ENCODE data around the gene EDNRA. TPM values are rescaled to one million over a fixed set of nuclear protein-coding genes. Genes with fewer than 3 reads are reported as not detected.
"Not testable (repeated sequence)": the region's sequence is repeated elsewhere in the genome, so short reads cannot be mapped to it uniquely, and the experiment has no call there.

Gene EDNRA
- total RNA-seq: not detected
- total RNA-seq: 0 reads per million in 2 donors

GRCh38 chr4:147480891-147481576 lies at the start of gene EDNRA:
Gene EDNRA, plus strand, starts transcription at chr4:147481097. Its CDS starts 4,585 bp downstream, at chr4:147485682.
- no peaks in the 10 kb centered on the region for H3K4me1 Mint-ChIP-seq
- no peak within 1 kb of the TSS for H3K4me3 Mint-ChIP-seq
- no peaks in the 10 kb centered on the region for H3K36me3 Mint-ChIP-seq (ENCODE audit: low read depth)
- H3K9me3 ChIP-seq (ENCODE audit: control insufficient read depth, low read length, poor library complexity, severe bottlenecking): no peaks in the 10 kb centered on the region
- no peak within 1 kb of the TSS for H3K27ac Mint-ChIP-seq
- H3K27me3 Mint-ChIP-seq: peaks cover 32% of the 10 kb centered on the region
- no peak for DNase-seq
- no peak for ATAC-seq

- H3K4me1 Mint-ChIP-seq; DNase-seq; ATAC-seq; H3K27ac Mint-ChIP-seq; H3K9me3 ChIP-seq (ENCODE audit: control insufficient read depth, low read length, poor library complexity, severe bottlenecking); H3K4me3 Mint-ChIP-seq; H3K36me3 Mint-ChIP-seq (ENCODE audit: low read depth); H3K27me3 Mint-ChIP-seq: not testable (repeated sequence)
Observed at GRCh38 chr4:147434370-147434769, 46.5 kb upstream of the EDNRA start.

GRCh38 chr4:147440442-147440841 lies 40.5 kb upstream of the EDNRA start:
- no peak overlapping the region for H3K27ac Mint-ChIP-seq
- ATAC-seq: no peak

GRCh38 chr4:147447786-147448185 lies 33.1 kb upstream of the EDNRA start:
- no peaks in the 10 kb centered on the region for H3K4me1 Mint-ChIP-seq
- no peaks in the 10 kb centered on the region for H3K27me3 Mint-ChIP-seq
- ATAC-seq (no peak), DNase-seq (no peak)
- no peaks in the 10 kb centered on the region for H3K9me3 ChIP-seq (ENCODE audit: control insufficient read depth, low read length, poor library complexity, severe bottlenecking)
- H3K36me3 Mint-ChIP-seq (ENCODE audit: low read depth): no peaks in the 10 kb centered on the region
- H3K4me3 Mint-ChIP-seq: no peak overlapping the region
- H3K27ac Mint-ChIP-seq: no peak overlapping the region

More at GRCh38 chr4:147440442-147440841, 40.5 kb upstream of the EDNRA start:
- H3K4me1 Mint-ChIP-seq: no peaks in the 10 kb centered on the region
- H3K4me3 Mint-ChIP-seq: no peak overlapping the region
- no peaks in the 10 kb centered on the region for H3K27me3 Mint-ChIP-seq
- DNase-seq: no peak
- H3K36me3 Mint-ChIP-seq (ENCODE audit: low read depth): no peaks in the 10 kb centered on the region
- no peaks in the 10 kb centered on the region for H3K9me3 ChIP-seq (ENCODE audit: control insufficient read depth, low read length, poor library complexity, severe bottlenecking)

GRCh38 chr4:147453561-147454141 lies 27.2 kb upstream of the EDNRA start:
- H3K27ac Mint-ChIP-seq: no peak overlapping the region
- ATAC-seq: no peak
- no peak for DNase-seq

GRCh38 chr4:147456706-147457105 lies 24.2 kb upstream of the EDNRA start:
- Mint-ChIP-seq H3K4me1 (no peaks in the 10 kb centered on the region), H3K27ac (no peak overlapping the region), H3K4me3 (no peak overlapping the region), H3K27me3 (no peaks in the 10 kb centered on the region), H3K36me3 (ENCODE audit: low read depth) (no peaks in the 10 kb centered on the region)
- ATAC-seq: no peak
- no peaks in the 10 kb centered on the region for H3K9me3 ChIP-seq (ENCODE audit: control insufficient read depth, low read length, poor library complexity, severe bottlenecking)
- DNase-seq: no peak

More at GRCh38 chr4:147453561-147454141, 27.2 kb upstream of the EDNRA start:
- Mint-ChIP-seq H3K4me1 (no peaks in the 10 kb centered on the region), H3K36me3 (ENCODE audit: low read depth) (no peaks in the 10 kb centered on the region), H3K27me3 (no peaks in the 10 kb centered on the region), H3K4me3 (no peak overlapping the region)
- H3K9me3 ChIP-seq (ENCODE audit: control insufficient read depth, low read length, poor library complexity, severe bottlenecking): no peaks in the 10 kb centered on the region

GRCh38 chr4:147461161-147461560 lies 19.7 kb upstream of the EDNRA start:
- Mint-ChIP-seq H3K27ac (no peak overlapping the region), H3K4me1 (no peaks in the 10 kb centered on the region), H3K4me3 (no peak overlapping the region), H3K36me3 (ENCODE audit: low read depth) (no peaks in the 10 kb centered on the region), H3K27me3 (no peaks in the 10 kb centered on the region)
- H3K9me3 ChIP-seq (ENCODE audit: control insufficient read depth, low read length, poor library complexity, severe bottlenecking): no peaks in the 10 kb centered on the region
- DNase-seq: no peak
- ATAC-seq: no peak

GRCh38 chr4:147463065-147463464 lies 17.8 kb upstream of the EDNRA start:
- no peaks in the 10 kb centered on the region for H3K27me3 Mint-ChIP-seq
- no peaks in the 10 kb centered on the region for H3K36me3 Mint-ChIP-seq (ENCODE audit: low read depth)

GRCh38 chr4:147465461-147465860 lies 15.4 kb upstream of the EDNRA start:
- Mint-ChIP-seq H3K27ac (no peak overlapping the region), H3K27me3 (no peaks in the 10 kb centered on the region), H3K4me3 (no peak overlapping the region), H3K36me3 (ENCODE audit: low read depth) (peaks cover 2% of the 10 kb centered on the region), H3K4me1 (no peaks in the 10 kb centered on the region)
- H3K9me3 ChIP-seq (ENCODE audit: control insufficient read depth, low read length, poor library complexity, severe bottlenecking): no peaks in the 10 kb centered on the region
- ATAC-seq: no peak
- no peak for DNase-seq

More at GRCh38 chr4:147463065-147463464, 17.8 kb upstream of the EDNRA start:
- no peak overlapping the region for H3K27ac Mint-ChIP-seq
- DNase-seq (no peak), ATAC-seq (no peak)
- no peaks in the 10 kb centered on the region for H3K4me1 Mint-ChIP-seq
- H3K4me3 Mint-ChIP-seq: no peak overlapping the region
- H3K9me3 ChIP-seq (ENCODE audit: control insufficient read depth, low read length, poor library complexity, severe bottlenecking): no peaks in the 10 kb centered on the region

GRCh38 chr4:147477439-147477838 lies 3.5 kb upstream of the EDNRA start:
- peaks cover 41% of the 10 kb centered on the region for H3K27me3 Mint-ChIP-seq
- no peaks in the 10 kb centered on the region for H3K36me3 Mint-ChIP-seq (ENCODE audit: low read depth)
- no peak overlapping the region for H3K27ac Mint-ChIP-seq
- no peak overlapping the region for H3K4me3 Mint-ChIP-seq
- no peaks in the 10 kb centered on the region for H3K4me1 Mint-ChIP-seq
- H3K9me3 ChIP-seq (ENCODE audit: control insufficient read depth, low read length, poor library complexity, severe bottlenecking): no peaks in the 10 kb centered on the region
- ATAC-seq (no peak), DNase-seq (no peak)

- Mint-ChIP-seq H3K4me1 (no peaks in the 10 kb centered on the region), H3K36me3 (ENCODE audit: low read depth) (no peaks in the 10 kb centered on the region), H3K27me3 (peaks cover 39% of the 10 kb centered on the region), H3K27ac (no peak overlapping the region), H3K4me3 (no peak overlapping the region)
- H3K9me3 ChIP-seq (ENCODE audit: control insufficient read depth, low read length, poor library complexity, severe bottlenecking): no peaks in the 10 kb centered on the region
- ATAC-seq (no peak), DNase-seq (no peak)
Observed at GRCh38 chr4:147479376-147479775, 1.5 kb upstream of the EDNRA start.

- Mint-ChIP-seq H3K36me3 (ENCODE audit: low read depth) (no peaks in the 10 kb centered on the region), H3K4me3 (no peak overlapping the region), H3K4me1 (no peaks in the 10 kb centered on the region), H3K27ac (no peak overlapping the region), H3K27me3 (peaks cover 39% of the 10 kb centered on the region)
- H3K9me3 ChIP-seq (ENCODE audit: control insufficient read depth, low read length, poor library complexity, severe bottlenecking): no peaks in the 10 kb centered on the region
- ATAC-seq (no peak), DNase-seq (no peak)
Observed at GRCh38 chr4:147479786-147480185, 1.1 kb upstream of the EDNRA start.

GRCh38 chr4:147480502-147480890 lies 401 bp upstream of the EDNRA start:
- H3K4me1 Mint-ChIP-seq: no peaks in the 10 kb centered on the region
- H3K27me3 Mint-ChIP-seq: peaks cover 36% of the 10 kb centered on the region
- no peak overlapping the region for H3K4me3 Mint-ChIP-seq
- DNase-seq (no peak), ATAC-seq (no peak)
- H3K27ac Mint-ChIP-seq: no peak overlapping the region
- H3K9me3 ChIP-seq (ENCODE audit: control insufficient read depth, low read length, poor library complexity, severe bottlenecking): no peaks in the 10 kb centered on the region
- H3K36me3 Mint-ChIP-seq (ENCODE audit: low read depth): no peaks in the 10 kb centered on the region

GRCh38 chr4:147481577-147482109 lies 746 bp downstream of the EDNRA start:
- DNase-seq: no peak
- no peak overlapping the region for H3K4me3 Mint-ChIP-seq
- no peaks in the 10 kb centered on the region for H3K9me3 ChIP-seq (ENCODE audit: control insufficient read depth, low read length, poor library complexity, severe bottlenecking)
- no peaks in the 10 kb centered on the region for H3K36me3 Mint-ChIP-seq (ENCODE audit: low read depth)
- ATAC-seq: no peak
- no peak overlapping the region for H3K27ac Mint-ChIP-seq
- H3K27me3 Mint-ChIP-seq: peaks cover 34% of the 10 kb centered on the region
- no peaks in the 10 kb centered on the region for H3K4me1 Mint-ChIP-seq

All from T-helper 17 cell (primary cell).